Psoas muscle (tissue), 8 donors: ENCODE data around the gene FUS. TPM values are rescaled to one million over a fixed set of nuclear protein-coding genes. Genes with fewer than 3 reads are reported as not detected.

Experiments used
- ATAC-seq, 4 donors: fragments of 200-7000 bp; cut with Tn5 transposase; one replicate each; pipeline ENCODE4 v1.9.1; 2020; ENCODE audit warnings: moderate library complexity in 3 of 4, mild to moderate bottlenecking in 2 of 4
- DNase-seq, 2 donors: peaks; one replicate each; pipeline ENCODE4 v3.0.0-alpha.2; 2020
- H3K27ac ChIP-seq: fragments of 200-600 bp; one replicate; pipeline ENCODE4 v1.8.0; 2022
- H3K27me3 ChIP-seq, 3 donors: fragments of 200-600 bp in 1 of 3; one replicate each; pipeline versions ENCODE4 v1.6.1 to v1.8.0; 2013 to 2022; ENCODE audit warnings: low read length in 2 of 3, mild to moderate bottlenecking in 2 of 3, moderate library complexity in 1 of 3; ENCODE audit not compliant: insufficient read depth in 3 of 3
- H3K36me3 ChIP-seq, 2 donors: fragments of 200-600 bp in 1 of 2; one replicate each; pipeline versions ENCODE4 v1.6.1 to v1.8.0; 2013 to 2022; ENCODE audit warnings: low read depth in 1 of 2, mild to moderate bottlenecking in 1 of 2, moderate library complexity in 1 of 2; ENCODE audit not compliant: insufficient read depth in 1 of 2
- H3K4me1 ChIP-seq: fragments of 200-600 bp; one replicate; pipeline ENCODE4 v1.8.0; 2022
- H3K4me3 ChIP-seq: fragments of 200-600 bp; one replicate; pipeline ENCODE4 v1.8.0; 2022; ENCODE audit warnings: mild to moderate bottlenecking
- H3K9me3 ChIP-seq: fragments of 200-600 bp; one replicate; pipeline ENCODE4 v1.8.0; 2022
- CTCF ChIP-seq: fragments of 200-600 bp; IDR thresholded peaks from one replicate; pipeline ENCODE4 v1.8.0; 2022; ENCODE audit warnings: antibody characterized with exemption
- WGBS, 3 donors: extraction: QIAGEN DNeasy Blood & Tissue Kit; methylation state at CpG; one replicate each; pipeline versions ENCODE4 v1.1.6 to v1.1.7; 2013; 5-methylcytosine and 5-hydroxymethylcytosine counted together
- intact Hi-C, 2 donors: fragments of 100-400 bp; cut with DNase I; formaldehyde crosslinking; loops; one replicate each; pipeline versions ENCODE4 v1.11.0 to v1.14.2; 2022
- long read RNA-seq, 2 donors: library from polyadenylated mRNA; unstranded; transcript quantifications; one replicate each; pipeline ENCODE4 v2.0.0, GENCODE V29; 2021
- polyA plus RNA-seq, 3 donors: library from polyadenylated mRNA; stranded (reverse); fragments of 200-250 nt; gene quantifications; one replicate each; pipeline ENCODE4 v1.2.3, GENCODE V29; 2013
- total RNA-seq, 4 donors: library from RNA; stranded (reverse); fragmentation: NEBNext Ultra II Directional in 2 of 4; extraction: Animal tissue kit (Norgen Biotek cat#: 25700) in 2 of 4; gene quantifications; one replicate each; pipeline versions ENCODE4 v1.2.1 to v1.2.4, GENCODE V29; 2021 to 2023
- donor health status: healthy with polysubstance abuse.
- donor health status: DM: no; HTN: no; CAD: no; lungs with moderate emphysema.
- donor health status: Bipolar disorder and iron deficiency.
- donor health status: healthy.
- donor health status: DM: yes; HTN: yes; CAD: no.
- donor health status: DM: no; HTN: no; CAD: no.
- donor health status: DM: no; HTN: no; CAD: no.
- donor health status: DM: yes; HTN: yes; CAD: no.

Gene FUS
- total RNA-seq (100 to 1,000 TPM; 133 to 246 (median 160) TPM), polyA plus RNA-seq (100 to 1,000 TPM; 117 to 185 (median 159) TPM)
- long read RNA-seq, donor 1, full-length matches to known transcripts, result 81 of 91 reads
- long read RNA-seq, donor 1, partial matches to known transcripts, result 6 of 91 reads
- long read RNA-seq, donor 1, other reads (novel, unspliced or antisense), result 4 of 91 reads
- long read RNA-seq, donor 2, full-length matches to known transcripts, result 137 of 163 reads
- long read RNA-seq, donor 2, partial matches to known transcripts, result 14 of 163 reads
- long read RNA-seq, donor 2, other reads (novel, unspliced or antisense), result 12 of 163 reads

GRCh38 chr16:31179747-31180459 is at the start of gene FUS:
TSS of gene FUS (plus strand) at chr16:31180139. CDS start at chr16:31180215, 76 bp downstream.
- peaks cover 9 to 26% of the 10 kb centered on the region in 2 donors for H3K36me3 ChIP-seq
- ATAC-seq (peak; percentile 81 to 88 (median 85)), DNase-seq (peak; percentile 88 to 96)
- WGBS, 3 donors, result 0% methylated on average over 69 of the region's 69 CpGs
- H3K27me3 ChIP-seq, result no peaks in the 10 kb centered on the region
- peak within 1 kb of the TSS; percentile 99 for H3K27ac ChIP-seq
- intact Hi-C loops, result loop anchor here (2.0 to 5.0 kb wide), 2 partner anchors 33 to 37 kb away; partner anchors contain the start of gene PYDC1 (in 1 of the 2)
- peaks cover 34% of the 10 kb centered on the region for H3K4me1 ChIP-seq
- TF ChIP-seq CTCF, result no peak
- H3K9me3 ChIP-seq, result no peaks in the 10 kb centered on the region
- H3K4me3 ChIP-seq, result peak within 1 kb of the TSS; percentile 95

- TF ChIP-seq CTCF, result no peak
- no peak for ATAC-seq
- no peak for DNase-seq
- Histone ChIP-seq H3K27ac (peak overlapping the region; percentile 23), H3K36me3 (peaks cover 4 to 62% of the 10 kb centered on the region in 2 donors), H3K27me3 (no peaks in the 10 kb centered on the region), H3K4me1 (peaks cover 27% of the 10 kb centered on the region), H3K9me3 (no peaks in the 10 kb centered on the region), H3K4me3 (no peak overlapping the region)
- intact Hi-C loops, result no loop called here
- 83 to 89% (median 86%) methylated on average over 10 of the region's 10 CpGs for WGBS, 3 donors
Measured at GRCh38 chr16:31130336-31130891, 49.5 kb upstream of the FUS start.

GRCh38 chr16:31130899-31131298 is 49.0 kb upstream of the FUS start:
- no peak for DNase-seq
- no peak for TF ChIP-seq CTCF
- Histone ChIP-seq H3K27ac (no peak overlapping the region), H3K9me3 (no peaks in the 10 kb centered on the region), H3K4me1 (peaks cover 27% of the 10 kb centered on the region), H3K4me3 (no peak overlapping the region), H3K27me3 (no peaks in the 10 kb centered on the region), H3K36me3 (peaks cover 4 to 57% of the 10 kb centered on the region in 2 donors)
- no peak for ATAC-seq
- WGBS, 3 donors, result 77 to 81% (median 77%) methylated on average over 6 of the region's 6 CpGs
- intact Hi-C loops, result no loop called here

GRCh38 chr16:31131416-31131815 is 48.5 kb upstream of the FUS start:
- H3K4me3 ChIP-seq, result no peak overlapping the region
- peaks cover 27% of the 10 kb centered on the region for H3K4me1 ChIP-seq
- H3K27me3 ChIP-seq, result no peaks in the 10 kb centered on the region
- H3K27ac ChIP-seq, result no peak overlapping the region
- no peaks in the 10 kb centered on the region for H3K9me3 ChIP-seq
- intact Hi-C loops, result no loop called here
- ATAC-seq (no peak), DNase-seq (no peak)
- H3K36me3 ChIP-seq, result peaks cover 4 to 52% of the 10 kb centered on the region in 2 donors
- WGBS, 3 donors, result 85 to 90% (median 87%) methylated on average over 11 of the region's 11 CpGs
- TF ChIP-seq CTCF, result no peak
